ENCODE results near the gene YTHDF1. TPM values are rescaled to one million over a fixed set of nuclear protein-coding genes. Genes with fewer than 3 reads are reported as not detected.

YTHDF1 gene
- total RNA-seq, 1 experiment from 2014 or later: 85.4 TPM

- no peak overlapping the region for H2AK5ac ChIP-seq (ENCODE audit: insufficient read length, low read length)
- H4K91ac ChIP-seq (ENCODE audit: insufficient read length, low read depth, low read length): no peak overlapping the region
- H3K79me1 ChIP-seq (ENCODE audit: insufficient read depth, low read depth, low read length, poor library complexity, severe bottlenecking): no peaks in the 10 kb centered on the region
- Mint-ChIP-seq H3K4me3 (no peak overlapping the region), H3K4me1 (peaks cover 3 to 9% of the 10 kb centered on the region in 2 experiments; a peak in 3 of 4 replicates), H3K36me3 (ENCODE audit: insufficient read depth in 1 of 3, low read depth in 3 of 3) (peaks cover 0 to 20% (median 17%) of the 10 kb centered on the region in 3 experiments; a peak in 6 of 7 replicates), H3K27ac (0 out of 7 replicates have a peak overlapping the region, but pooled peaks of 1 of the 3 experiments have one; percentile 39), H3K9me3 (peaks cover 1 to 2% of the 10 kb centered on the region in 2 experiments; a peak in 3 of 5 replicates), H3K27me3 (ENCODE audit: low read depth) (no peaks in the 10 kb centered on the region; the same call in none of the 2 replicates)
- no CpG with 5 or more reads among the region's 14 CpGs for WGBS (ENCODE audit: extremely low coverage, insufficient read length, low lambda C conversion rate)
- H2BK20ac ChIP-seq (ENCODE audit: low read depth, low read length, poor library complexity, severe bottlenecking): no peak overlapping the region
- no peak overlapping the region for H3T11ph ChIP-seq (ENCODE audit: low read length)
- no peak overlapping the region for H3K18ac ChIP-seq (ENCODE audit: insufficient read length, low read depth, low read length)
- no peak overlapping the region for H3K27ac ChIP-seq (ENCODE audit: insufficient read length, low read depth, low read length)
- H2BK15ac ChIP-seq (ENCODE audit: low read depth, low read length): no peak overlapping the region
- no peaks in the 10 kb centered on the region for H3K4me1 ChIP-seq (ENCODE audit: insufficient read depth, low read length)
- no peak overlapping the region for H2BK5ac ChIP-seq (ENCODE audit: insufficient read length, low read length)
- H3K9me3 ChIP-seq (ENCODE audit: control insufficient read depth, low read depth, low read length): no peaks in the 10 kb centered on the region
- H2BK12ac ChIP-seq (ENCODE audit: insufficient read length, low read depth, low read length): no peak overlapping the region
- no peaks in the 10 kb centered on the region for H3K27me3 ChIP-seq (ENCODE audit: insufficient read depth, low read length)
- H4K8ac ChIP-seq (replicated peaks; ENCODE audit: insufficient read length, low read depth, low read length): no peak overlapping the region
- TF ChIP-seq, protein P1, sequence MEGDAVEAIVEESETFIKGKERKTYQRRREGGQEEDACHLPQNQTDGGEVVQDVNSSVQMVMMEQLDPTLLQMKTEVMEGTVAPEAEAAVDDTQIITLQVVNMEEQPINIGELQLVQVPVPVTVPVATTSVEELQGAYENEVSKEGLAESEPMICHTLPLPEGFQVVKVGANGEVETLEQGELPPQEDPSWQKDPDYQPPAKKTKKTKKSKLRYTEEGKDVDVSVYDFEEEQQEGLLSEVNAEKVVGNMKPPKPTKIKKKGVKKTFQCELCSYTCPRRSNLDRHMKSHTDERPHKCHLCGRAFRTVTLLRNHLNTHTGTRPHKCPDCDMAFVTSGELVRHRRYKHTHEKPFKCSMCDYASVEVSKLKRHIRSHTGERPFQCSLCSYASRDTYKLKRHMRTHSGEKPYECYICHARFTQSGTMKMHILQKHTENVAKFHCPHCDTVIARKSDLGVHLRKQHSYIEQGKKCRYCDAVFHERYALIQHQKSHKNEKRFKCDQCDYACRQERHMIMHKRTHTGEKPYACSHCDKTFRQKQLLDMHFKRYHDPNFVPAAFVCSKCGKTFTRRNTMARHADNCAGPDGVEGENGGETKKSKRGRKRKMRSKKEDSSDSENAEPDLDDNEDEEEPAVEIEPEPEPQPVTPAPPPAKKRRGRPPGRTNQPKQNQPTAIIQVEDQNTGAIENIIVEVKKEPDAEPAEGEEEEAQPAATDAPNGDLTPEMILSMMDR (conservative IDR thresholded peaks at IDR 0.05): no peak
- no peak overlapping the region for H3K23ac ChIP-seq (ENCODE audit: insufficient read length, low read depth, low read length)
- no peaks in the 10 kb centered on the region for H4K20me1 ChIP-seq (ENCODE audit: control insufficient read depth, insufficient read depth, insufficient read length)
- no peak overlapping the region for H4K5ac ChIP-seq (ENCODE audit: insufficient read length, low read depth, low read length)
- no peak overlapping the region for H2AFZ ChIP-seq (ENCODE audit: low read length)
- H3K56ac ChIP-seq (ENCODE audit: insufficient read length, low read depth, low read length): no peak overlapping the region
- H3K4me2 ChIP-seq (ENCODE audit: insufficient read depth, insufficient read length, low read length): no peak overlapping the region
- no peak overlapping the region for H3K4ac ChIP-seq (ENCODE audit: low read depth, low read length)
- no peak for DNase-seq
- no peak overlapping the region for H3K14ac ChIP-seq (ENCODE audit: insufficient read depth, low read length)
- no peaks in the 10 kb centered on the region for H3K23me2 ChIP-seq (ENCODE audit: insufficient read length, low read depth, low read length, poor library complexity, severe bottlenecking)
- H3K9ac ChIP-seq (ENCODE audit: extremely low read depth, insufficient read length, low read length): no peak overlapping the region
- H3K79me2 ChIP-seq (ENCODE audit: insufficient read depth, low read length): no peaks in the 10 kb centered on the region
- no peak overlapping the region for H2BK120ac ChIP-seq (ENCODE audit: low read depth, low read length, poor library complexity, severe bottlenecking)
Observed at GRCh38 chr20:63191400-63191799, 24.5 kb downstream of the YTHDF1 start.
